ENCODE measurements around the gene BTNL9. TPM values are rescaled to one million over a fixed set of nuclear protein-coding genes. Genes with fewer than 3 reads are reported as not detected.

BTNL9 gene
- total RNA-seq, 1 donor from 2014 or later: not detected

DNA sequence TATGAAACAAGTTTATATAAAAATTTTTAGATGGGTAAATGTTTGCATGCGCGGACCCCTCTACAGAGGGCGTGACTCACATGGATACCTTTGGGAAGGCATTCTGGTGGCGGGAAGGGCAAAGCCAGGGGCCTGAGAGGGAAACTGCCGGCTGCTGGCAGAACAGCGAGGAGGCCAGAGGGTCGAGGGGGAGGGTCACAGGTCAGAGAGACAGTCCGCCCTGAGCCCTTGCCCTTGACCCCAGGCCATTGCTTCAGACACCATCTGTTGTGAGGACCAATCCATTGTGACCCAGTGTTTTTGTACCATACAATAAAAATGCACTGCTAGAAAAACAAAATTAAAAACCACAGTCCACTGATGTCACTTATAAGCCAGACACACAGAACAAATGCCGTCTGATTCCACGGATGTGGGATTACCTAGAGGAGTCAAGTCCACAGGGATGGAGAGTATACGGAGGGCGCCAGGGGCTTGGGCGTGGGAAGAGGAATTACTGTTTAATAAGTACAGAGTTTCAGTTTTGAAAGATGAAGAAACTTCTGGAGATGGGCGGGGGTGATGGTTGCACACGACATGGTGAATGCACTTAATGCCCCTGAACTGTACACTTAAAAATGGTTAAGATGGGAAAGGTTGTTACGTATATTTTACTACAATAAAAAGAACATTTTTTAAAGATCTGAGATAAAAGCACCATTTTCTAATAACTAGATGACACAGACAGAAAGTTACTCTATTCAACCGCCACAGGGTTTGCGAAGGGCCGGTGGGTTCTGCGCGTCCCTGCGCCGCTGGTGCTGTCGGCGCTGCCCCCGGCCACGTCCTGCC is 12.0 kb downstream of the BTNL9 start:
- H3K9me3 Mint-ChIP-seq (ENCODE audit: low read depth): no peaks in the 10 kb centered on the region
- no peaks in the 10 kb centered on the region for H3K36me3 Mint-ChIP-seq (ENCODE audit: insufficient read depth)
- TF ChIP-seq, protein P1, sequence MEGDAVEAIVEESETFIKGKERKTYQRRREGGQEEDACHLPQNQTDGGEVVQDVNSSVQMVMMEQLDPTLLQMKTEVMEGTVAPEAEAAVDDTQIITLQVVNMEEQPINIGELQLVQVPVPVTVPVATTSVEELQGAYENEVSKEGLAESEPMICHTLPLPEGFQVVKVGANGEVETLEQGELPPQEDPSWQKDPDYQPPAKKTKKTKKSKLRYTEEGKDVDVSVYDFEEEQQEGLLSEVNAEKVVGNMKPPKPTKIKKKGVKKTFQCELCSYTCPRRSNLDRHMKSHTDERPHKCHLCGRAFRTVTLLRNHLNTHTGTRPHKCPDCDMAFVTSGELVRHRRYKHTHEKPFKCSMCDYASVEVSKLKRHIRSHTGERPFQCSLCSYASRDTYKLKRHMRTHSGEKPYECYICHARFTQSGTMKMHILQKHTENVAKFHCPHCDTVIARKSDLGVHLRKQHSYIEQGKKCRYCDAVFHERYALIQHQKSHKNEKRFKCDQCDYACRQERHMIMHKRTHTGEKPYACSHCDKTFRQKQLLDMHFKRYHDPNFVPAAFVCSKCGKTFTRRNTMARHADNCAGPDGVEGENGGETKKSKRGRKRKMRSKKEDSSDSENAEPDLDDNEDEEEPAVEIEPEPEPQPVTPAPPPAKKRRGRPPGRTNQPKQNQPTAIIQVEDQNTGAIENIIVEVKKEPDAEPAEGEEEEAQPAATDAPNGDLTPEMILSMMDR (IDR thresholded peaks at IDR 0.05; ENCODE audit: unreplicated experiment): no peak
- H3K4me3 Mint-ChIP-seq (ENCODE audit: low read depth): peak overlapping the region; percentile 17
- H3K27ac Mint-ChIP-seq: no peak overlapping the region
- peaks cover 83% of the 10 kb centered on the region for H3K27me3 Mint-ChIP-seq
- DNase-seq (ENCODE audit: low spot score, unreplicated experiment): no peak
- peaks cover 3% of the 10 kb centered on the region for H3K4me1 Mint-ChIP-seq (ENCODE audit: low read depth)

DNA sequence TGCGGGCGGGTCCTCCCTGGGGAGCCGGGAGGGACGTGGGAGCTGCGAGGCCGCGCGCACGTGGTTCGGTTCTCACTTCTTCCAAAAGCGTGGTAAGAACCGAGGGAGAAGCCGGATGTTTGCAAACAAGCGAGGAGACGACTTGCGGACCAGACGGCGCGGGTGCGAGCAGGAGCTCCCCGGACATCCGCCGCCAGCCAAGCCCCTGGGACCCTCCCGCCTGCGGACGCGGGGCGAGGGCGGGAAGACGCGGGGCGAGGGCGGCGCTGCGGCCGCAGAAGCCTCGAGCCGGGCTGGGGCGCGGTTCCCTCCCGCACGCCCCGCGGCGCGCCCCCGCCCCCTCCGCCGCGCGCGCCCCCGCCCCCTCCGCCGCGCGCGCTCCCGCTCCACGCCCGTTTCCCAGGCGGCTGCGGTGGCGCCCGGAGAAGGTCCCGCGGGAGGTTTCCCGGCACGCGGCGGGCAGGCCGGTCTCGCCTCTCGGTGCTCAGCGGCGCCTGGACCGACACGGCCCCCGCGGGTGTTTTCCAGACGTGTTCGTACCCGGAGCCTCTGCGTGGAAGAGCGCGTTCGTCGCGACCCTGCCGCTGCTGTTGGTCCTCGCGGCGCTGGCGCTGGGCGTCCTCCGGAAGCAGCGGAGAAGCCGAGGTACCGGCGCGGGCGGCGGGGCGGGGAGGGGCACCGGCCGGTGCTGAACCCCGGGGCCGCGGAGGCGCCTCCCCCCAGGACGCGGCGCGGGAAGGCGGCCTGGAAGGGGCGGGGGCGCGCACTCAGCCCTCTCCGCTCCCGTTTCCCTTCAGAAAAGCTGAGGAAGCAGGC is 12.8 kb downstream of the BTNL9 start:
- Mint-ChIP-seq H3K4me1 (ENCODE audit: low read depth) (peaks cover 3% of the 10 kb centered on the region), H3K36me3 (ENCODE audit: insufficient read depth) (no peaks in the 10 kb centered on the region), H3K9me3 (ENCODE audit: low read depth) (no peaks in the 10 kb centered on the region), H3K4me3 (ENCODE audit: low read depth) (peak overlapping the region; percentile 63), H3K27ac (no peak overlapping the region), H3K27me3 (peaks cover 86% of the 10 kb centered on the region)
- TF ChIP-seq, protein P1 (IDR thresholded peaks at IDR 0.05; ENCODE audit: unreplicated experiment): no peak
- DNase-seq (ENCODE audit: low spot score, unreplicated experiment): no peak

DNA sequence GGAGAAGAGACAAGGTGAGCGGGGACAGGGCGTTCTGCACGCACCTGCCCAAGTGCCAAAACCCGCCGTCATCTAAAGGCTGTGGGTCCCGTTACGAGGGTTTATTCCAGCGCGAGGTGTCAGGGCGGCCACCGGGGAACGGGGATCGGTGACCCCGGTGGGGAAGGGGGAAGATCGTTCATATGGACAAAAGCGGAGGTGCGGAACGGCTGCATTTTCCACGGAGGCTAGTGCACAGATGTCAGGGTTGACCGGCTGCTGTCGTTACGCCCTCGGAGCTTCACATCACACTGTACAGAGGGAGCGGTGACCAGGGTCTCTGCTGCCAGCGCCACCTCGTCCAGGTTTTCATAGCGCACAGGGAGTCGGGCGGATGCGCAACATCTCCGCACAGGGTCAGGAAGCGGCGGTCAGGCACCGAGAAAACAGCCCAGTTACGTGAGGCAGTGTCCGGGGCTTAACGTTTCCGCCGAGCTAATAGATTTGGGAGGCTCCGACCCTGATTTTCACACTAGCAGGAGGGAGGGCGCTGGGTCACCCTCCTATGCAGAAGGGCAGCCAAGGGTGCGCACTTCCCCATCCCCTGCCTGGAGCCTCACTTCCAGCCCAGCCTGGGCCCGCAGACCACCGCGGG is 13.5 kb downstream of the BTNL9 start:
- TF ChIP-seq, protein P1 (IDR thresholded peaks at IDR 0.05; ENCODE audit: unreplicated experiment): no peak
- H3K4me3 Mint-ChIP-seq (ENCODE audit: low read depth): peak overlapping the region; percentile 63
- DNase-seq (ENCODE audit: low spot score, unreplicated experiment): no peak
- H3K36me3 Mint-ChIP-seq (ENCODE audit: insufficient read depth): no peaks in the 10 kb centered on the region
- H3K9me3 Mint-ChIP-seq (ENCODE audit: low read depth): no peaks in the 10 kb centered on the region
- H3K27ac Mint-ChIP-seq: peak overlapping the region; percentile 19
- H3K27me3 Mint-ChIP-seq: peaks cover 89% of the 10 kb centered on the region
- peaks cover 3% of the 10 kb centered on the region for H3K4me1 Mint-ChIP-seq (ENCODE audit: low read depth)

DNA sequence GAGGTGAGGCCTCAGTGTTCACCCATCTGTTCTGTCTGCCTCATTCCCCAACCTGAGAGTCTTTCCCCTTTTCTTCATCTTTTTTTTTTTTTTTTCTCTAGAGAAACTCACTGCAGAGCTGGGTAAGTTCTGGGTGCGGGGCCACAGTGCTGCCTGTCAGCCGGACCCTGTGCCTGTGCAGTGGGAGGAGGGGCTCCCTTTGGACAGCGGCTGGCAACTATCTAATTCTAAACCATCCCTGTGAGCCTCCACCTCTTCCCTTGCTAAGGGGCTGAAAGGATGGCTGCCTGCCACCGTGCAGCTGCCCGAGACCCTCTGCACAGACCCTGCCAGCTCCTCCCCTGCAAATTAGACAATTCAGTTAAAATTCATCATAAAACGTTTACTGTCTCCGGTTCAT is 14.1 kb downstream of the BTNL9 start:
- TF ChIP-seq, protein P1 (IDR thresholded peaks at IDR 0.05; ENCODE audit: unreplicated experiment): no peak
- Mint-ChIP-seq H3K36me3 (ENCODE audit: insufficient read depth) (no peaks in the 10 kb centered on the region), H3K4me1 (ENCODE audit: low read depth) (peaks cover 3% of the 10 kb centered on the region), H3K27me3 (peaks cover 91% of the 10 kb centered on the region), H3K27ac (no peak overlapping the region), H3K9me3 (ENCODE audit: low read depth) (no peaks in the 10 kb centered on the region), H3K4me3 (ENCODE audit: low read depth) (peak overlapping the region; percentile 14)
- DNase-seq (ENCODE audit: low spot score, unreplicated experiment): no peak

DNA sequence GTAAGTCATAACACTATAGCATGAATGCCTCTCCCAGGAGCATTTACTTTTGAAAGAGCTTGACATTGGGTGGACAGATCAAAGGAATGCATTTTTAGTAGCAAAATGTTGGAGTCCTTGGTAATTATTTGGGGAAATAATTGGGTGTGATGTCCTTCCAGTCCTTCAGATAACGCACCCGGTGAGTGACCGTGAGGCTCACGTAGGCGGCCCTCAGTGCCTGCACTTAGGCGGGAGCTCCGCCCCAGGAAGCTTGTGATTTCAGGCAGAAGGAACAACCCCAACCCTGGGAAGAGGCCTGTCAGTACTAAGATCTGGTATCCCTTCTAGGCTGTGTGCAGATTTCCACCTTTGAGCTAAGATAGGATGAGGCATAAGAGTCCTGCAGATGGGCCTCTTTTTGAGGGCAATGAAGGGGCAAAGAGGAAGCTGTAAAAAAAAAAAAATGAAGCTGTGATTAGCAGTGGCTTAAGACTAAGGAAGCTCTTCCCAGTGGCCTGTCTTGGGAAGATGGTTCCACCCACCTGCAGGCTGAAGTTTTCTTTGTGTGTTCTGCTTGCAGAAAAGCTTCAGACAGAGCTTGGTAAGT is 14.9 kb downstream of the BTNL9 start:
- H3K36me3 Mint-ChIP-seq (ENCODE audit: insufficient read depth): no peaks in the 10 kb centered on the region
- no peak overlapping the region for H3K27ac Mint-ChIP-seq
- H3K4me1 Mint-ChIP-seq (ENCODE audit: low read depth): peaks cover 3% of the 10 kb centered on the region
- peaks cover 89% of the 10 kb centered on the region for H3K27me3 Mint-ChIP-seq
- TF ChIP-seq, protein P1 (IDR thresholded peaks at IDR 0.05; ENCODE audit: unreplicated experiment): no peak
- DNase-seq (ENCODE audit: low spot score, unreplicated experiment): no peak
- H3K9me3 Mint-ChIP-seq (ENCODE audit: low read depth): no peaks in the 10 kb centered on the region
- no peak overlapping the region for H3K4me3 Mint-ChIP-seq (ENCODE audit: low read depth)

All from progenitor cell of endocrine pancreas (in vitro differentiated cells).